Measurements from ENCODE around the gene PADI3. TPM values are rescaled to one million over a fixed set of nuclear protein-coding genes. Genes with fewer than 3 reads are reported as not detected.
"Not testable (repeated sequence)": the region's sequence is repeated elsewhere in the genome, so short reads cannot be mapped to it uniquely, and the experiment has no call there.

Gene PADI3
- polyA plus RNA-seq, 3 donors: 0.06 to 0.25 TPM; not detected in 1

- DNase-seq (ENCODE audit: low read depth in 3 of 3, low spot score in 2 of 3): no peak
These were observed 70.9 kb downstream of the PADI3 start for GRCh38 chr1:17319561-17320350.

GRCh38 chr1:17321857-17322390, 73.0 kb downstream of the PADI3 start:
- not testable (repeated sequence) for DNase-seq (ENCODE audit: low read depth in 3 of 3, low spot score in 2 of 3)

GRCh38 chr1:17328855-17329254, 80.0 kb downstream of the PADI3 start:
- DNase-seq (ENCODE audit: low read depth in 3 of 3, low spot score in 2 of 3): no peak

GRCh38 chr1:17329610-17330009, 80.7 kb downstream of the PADI3 start:
- DNase-seq (ENCODE audit: low read depth in 3 of 3, low spot score in 2 of 3): no peak

GRCh38 chr1:17330856-17331255, 82.0 kb downstream of the PADI3 start:
- DNase-seq (ENCODE audit: low read depth in 3 of 3, low spot score in 2 of 3): no peak

GRCh38 chr1:17333081-17333480, 84.2 kb downstream of the PADI3 start:
- no peak for DNase-seq (ENCODE audit: low read depth in 3 of 3, low spot score in 2 of 3)

Other genes starting within 250 kb of the PADI3 start
- gene ATP13A2, start 237.2 kb upstream of the PADI3 start, polyA plus RNA-seq (ENCODE audit: insufficient read length in 3 of 3): 10 to 100 TPM; 26.3 to 30.4 (median 30.0) TPM
- 100 to 1,000 TPM; 173 to 191 (median 180) TPM for gene SDHB, start 195.1 kb upstream of the PADI3 start, polyA plus RNA-seq (ENCODE audit: insufficient read length in 3 of 3)
- gene PADI2, start 129.6 kb upstream of the PADI3 start, polyA plus RNA-seq (ENCODE audit: insufficient read length in 3 of 3): 1 to 10 TPM; 2.3 to 2.6 (median 2.6) TPM
- gene PADI1, start 44.0 kb upstream of the PADI3 start, polyA plus RNA-seq (ENCODE audit: insufficient read length in 3 of 3): under 1 TPM in 1 of 3 donors, not detected in 2; 0.04 TPM
- under 1 TPM; 0.29 to 0.89 (median 0.50) TPM for gene PADI4, start 59.1 kb downstream of the PADI3 start, polyA plus RNA-seq (ENCODE audit: insufficient read length in 3 of 3)
- gene PADI6, start 123.1 kb downstream of the PADI3 start, polyA plus RNA-seq (ENCODE audit: insufficient read length in 3 of 3): not detected
- gene RCC2, start 190.6 kb downstream of the PADI3 start, polyA plus RNA-seq (ENCODE audit: insufficient read length in 3 of 3): 10 to 100 TPM; 88.9 to 94.8 (median 89.9) TPM

Data from right renal cortex interstitium (tissue), 3 donors.